Suppressor macrophage treated with lipopolysaccharide for 4 hours (primary cell): ENCODE results near the gene CSNK2B.

Experiments
- DNase-seq: peaks from one replicate; pipeline ENCODE4 v3.0.0-alpha.2; 2020

The CSNK2B gene

GRCh38 chr6:31639043-31639442, 26.8 kb upstream of the CSNK2B start:
- DNase-seq: no peak

DNA sequence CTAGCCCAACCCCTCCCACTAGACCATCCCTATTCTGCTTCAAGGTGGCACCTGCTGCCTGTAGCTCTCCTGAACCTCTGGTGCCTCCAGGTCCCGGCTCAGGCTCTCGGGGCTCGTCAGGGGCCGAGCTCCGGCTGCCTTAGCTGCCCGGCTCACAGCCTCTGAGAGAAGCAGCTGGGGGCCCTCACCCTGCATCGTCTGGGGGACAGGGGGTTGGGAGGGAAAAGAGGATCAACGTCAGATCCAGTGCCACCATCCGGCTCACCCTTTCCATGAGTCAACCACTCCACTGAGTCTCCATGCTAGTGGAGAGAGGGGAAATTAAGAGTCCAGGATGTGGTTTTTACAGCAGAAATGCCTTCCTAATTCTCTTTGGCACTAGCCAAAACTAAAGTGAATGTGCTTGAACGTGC, 26.4 kb upstream of the CSNK2B start:
- DNase-seq: no peak

DNA sequence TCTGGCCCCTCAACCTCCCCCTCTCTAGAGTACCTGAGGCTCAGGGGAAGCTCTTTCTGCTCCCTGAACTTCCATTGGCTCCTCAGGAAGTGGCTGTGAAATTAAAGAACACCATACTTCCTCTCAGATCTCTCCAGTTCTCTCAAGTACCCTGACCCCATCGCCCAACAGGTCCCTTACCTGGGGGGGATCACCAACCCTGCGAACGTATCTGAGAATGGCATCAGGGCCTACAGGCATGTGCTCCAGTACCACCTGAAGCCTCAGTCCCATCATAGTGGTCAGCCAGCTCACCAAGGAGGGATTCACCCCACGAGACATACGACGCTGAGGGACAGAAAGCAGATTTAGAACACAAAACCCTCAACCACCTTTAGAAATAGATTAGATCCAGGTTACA, 25.3 kb upstream of the CSNK2B start:
- DNase-seq: no peak

DNA sequence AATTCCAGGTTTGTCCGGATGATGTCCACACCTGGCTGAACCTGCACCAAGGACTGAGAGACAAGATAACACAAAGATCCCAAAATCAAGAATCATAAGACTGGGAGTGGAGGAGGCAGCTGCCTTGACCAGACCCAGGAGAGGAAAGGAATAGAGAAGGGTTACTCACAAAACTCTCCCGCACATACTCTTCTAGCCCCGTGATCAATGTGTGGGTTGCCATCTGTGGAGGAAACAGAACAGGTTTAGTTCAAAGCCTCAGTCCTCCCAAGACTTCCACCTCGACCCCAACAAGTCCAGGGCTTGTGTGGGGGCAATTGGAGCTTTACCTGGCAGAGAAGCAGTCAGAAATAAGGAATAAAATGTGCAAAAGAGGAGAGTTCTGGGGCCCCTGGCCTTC, 24.5 kb upstream of the CSNK2B start:
- DNase-seq: no peak

GRCh38 chr6:31642798-31643570, 22.9 kb upstream of the CSNK2B start:
- no peak for DNase-seq

DNA sequence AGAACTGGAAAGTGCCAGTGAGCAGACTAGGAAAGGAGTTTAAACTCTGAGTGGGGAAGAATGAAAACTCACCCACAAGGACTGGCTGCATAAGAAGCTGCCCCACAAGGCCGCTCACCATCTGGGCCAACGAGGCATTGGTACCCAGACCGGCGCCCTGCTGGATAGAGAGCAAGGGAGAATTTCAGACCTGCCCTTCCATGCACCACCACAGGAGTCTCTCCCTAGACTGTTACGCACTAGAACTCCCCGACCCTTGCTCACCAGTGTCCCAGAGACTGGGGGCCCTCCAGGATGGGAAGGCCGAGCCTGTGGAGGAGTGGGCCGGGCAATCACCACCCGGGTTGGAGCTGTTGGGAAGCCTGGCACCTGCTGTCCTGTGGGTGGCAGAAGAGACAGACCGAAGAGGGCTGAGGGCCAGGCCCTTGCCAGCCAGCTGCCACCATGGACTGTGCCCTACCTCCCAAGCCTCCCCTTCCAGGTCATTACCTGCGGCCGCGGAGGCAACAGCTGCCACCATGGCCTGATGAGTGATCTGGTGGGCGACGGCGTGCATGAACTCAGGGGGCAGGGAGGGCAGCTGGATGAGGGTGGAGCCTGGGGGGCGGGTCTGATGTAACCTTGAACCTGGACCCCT, 21.9 kb upstream of the CSNK2B start:
- DNase-seq: no peak

DNA sequence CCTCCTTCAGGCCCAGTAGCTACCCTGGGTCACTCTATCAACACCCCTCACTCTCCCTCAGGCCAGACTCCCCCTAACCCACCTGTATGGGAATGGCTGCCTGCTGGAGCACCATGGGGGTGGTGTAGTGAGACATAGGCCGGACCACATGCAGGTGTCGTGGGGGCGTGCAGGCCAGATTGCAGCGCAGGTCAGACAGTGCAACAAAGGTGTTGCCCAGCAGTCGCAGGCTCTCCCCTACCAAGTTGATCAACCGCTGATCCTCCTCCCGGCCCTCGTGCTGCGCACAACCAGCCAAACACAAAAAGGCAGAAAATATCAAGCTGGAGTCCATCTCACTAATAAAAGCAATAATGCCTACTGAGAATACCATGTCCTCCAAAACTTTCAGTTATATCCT, 20.6 kb upstream of the CSNK2B start:
- no peak for DNase-seq

- DNase-seq: peak; percentile 91
Measured at GRCh38 chr6:31651602-31652191, 14.2 kb upstream of the CSNK2B start.

DNA sequence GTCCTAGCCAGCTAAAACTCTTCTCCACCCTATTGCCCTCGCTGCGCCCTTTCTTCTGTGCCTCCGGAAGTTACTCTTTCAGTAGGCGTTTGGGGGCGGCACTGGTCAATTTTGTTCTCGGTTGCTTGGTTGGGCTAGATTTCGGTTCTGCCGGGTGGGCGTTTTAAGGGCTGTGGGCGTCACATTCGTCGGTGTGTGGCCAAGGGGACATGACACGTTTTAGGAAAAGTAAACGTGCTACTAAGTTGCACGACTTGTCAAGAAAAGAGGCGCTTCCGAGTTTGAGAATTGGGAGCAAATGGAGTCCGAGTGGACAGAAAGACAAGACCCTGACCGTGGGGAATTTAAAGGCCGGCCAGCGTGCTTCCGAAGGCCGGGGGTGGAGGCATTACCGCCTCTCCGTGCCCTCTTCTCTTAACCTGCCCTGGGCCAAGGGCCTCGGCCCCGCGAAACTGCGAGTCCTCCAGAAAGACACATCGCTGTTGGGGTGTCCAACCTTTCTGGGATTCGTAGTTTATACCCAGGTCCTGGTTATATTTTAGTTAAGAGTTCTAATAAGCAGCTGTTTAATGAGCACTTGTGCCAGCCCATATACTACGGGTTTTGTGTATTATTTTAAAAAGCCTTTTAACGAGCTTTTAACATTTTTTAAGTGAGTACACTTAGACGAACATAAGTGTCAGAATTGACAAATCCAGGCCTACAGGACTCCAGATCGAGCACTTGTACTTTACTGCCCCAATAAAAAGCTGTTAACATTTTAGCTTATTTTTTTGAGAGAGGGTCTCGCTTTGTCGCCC, 12.8 kb upstream of the CSNK2B start:
- peak; percentile 91 for DNase-seq

GRCh38 chr6:31654574-31655348, 11.1 kb upstream of the CSNK2B start:
- DNase-seq: no peak

DNA sequence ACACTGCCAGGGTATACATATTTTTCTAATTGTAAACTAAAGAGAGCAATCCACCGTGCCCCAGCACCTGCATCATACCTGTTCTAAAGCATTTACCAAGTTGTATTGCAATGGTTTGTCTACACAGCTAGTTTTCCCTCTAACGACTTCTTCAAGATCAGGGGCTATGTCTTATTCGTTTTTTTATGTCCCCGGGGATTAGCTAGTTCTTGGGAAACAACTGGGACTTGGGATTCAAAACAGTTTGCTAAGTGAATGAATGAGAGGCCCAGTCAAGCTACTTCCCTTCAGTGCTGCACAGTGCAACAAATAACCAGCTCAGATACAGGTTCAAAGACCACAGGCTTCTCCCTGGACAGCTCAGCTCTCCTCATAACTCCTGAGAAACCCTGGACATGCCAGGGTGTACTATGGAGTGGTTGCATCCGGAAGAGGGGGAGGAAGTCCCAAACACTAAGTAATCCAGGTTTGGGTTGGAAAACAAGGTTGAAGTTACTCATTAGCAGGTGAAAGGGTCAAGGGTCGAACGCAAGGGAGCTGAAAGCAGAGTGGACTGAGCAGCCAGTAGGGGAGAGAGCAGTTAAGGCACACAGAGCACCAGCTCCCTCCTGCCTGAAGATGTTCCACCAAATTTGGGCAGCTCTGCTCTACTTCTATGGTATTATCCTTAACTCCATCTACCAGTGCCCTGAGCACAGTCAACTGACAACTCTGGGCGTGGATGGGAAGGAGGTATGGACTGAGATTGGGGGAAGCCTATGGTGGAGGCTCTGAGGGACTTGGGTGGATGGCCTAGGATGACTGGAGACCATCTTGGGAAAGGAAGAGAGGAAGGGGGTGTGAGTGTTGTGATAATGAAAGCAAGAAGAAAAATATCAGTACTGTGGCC, 10.3 kb upstream of the CSNK2B start, which contains the start of gene APOM:
APOM (plus strand) TSS at position 546 of the 889 bp plus-strand sequence; CDS start at position 619, 73 bp downstream.
- no peak for DNase-seq

- peak; percentile 28 for DNase-seq
Measured at GRCh38 chr6:31657406-31658157, 8.3 kb upstream of the CSNK2B start.

GRCh38 chr6:31658158-31658688, 7.7 kb upstream of the CSNK2B start:
- DNase-seq: no peak

GRCh38 chr6:31658983-31659648, 6.8 kb upstream of the CSNK2B start:
- no peak for DNase-seq

DNA sequence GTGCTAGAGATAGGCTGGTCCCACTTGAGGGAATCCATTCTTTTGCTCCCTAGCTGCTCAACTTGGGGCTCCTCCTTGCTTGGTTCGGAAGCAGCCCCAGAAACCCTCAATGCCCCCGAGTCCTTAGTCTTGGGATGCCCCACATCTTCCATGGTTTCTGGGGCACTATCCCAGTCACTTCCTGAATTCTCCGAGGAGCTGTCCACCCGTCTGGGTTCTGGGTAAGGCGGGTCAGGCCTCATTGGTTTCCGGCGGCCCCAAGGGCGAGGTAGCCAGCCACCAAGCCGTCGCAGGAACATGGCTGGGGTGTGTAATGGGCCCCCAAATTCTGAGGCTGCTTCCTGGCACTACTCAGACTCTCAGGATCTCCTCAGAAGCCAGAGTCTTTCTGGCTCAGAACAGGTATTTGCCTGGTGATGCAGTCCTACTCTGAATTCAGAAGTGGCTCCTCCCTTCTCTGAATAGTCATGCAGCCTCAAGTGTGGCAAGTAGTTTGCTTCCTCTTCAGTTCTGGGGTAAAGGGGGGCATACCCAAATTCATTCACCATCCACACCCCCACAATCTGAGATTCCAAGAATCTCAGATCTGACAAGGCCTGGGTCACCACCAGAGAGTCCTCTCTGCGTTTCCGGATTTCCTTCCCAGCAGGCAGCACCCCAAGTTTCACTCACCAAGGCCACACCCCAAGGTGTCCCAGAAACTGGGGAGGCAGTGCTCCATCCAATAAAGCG, 6.1 kb upstream of the CSNK2B start:
- peak; percentile 42 for DNase-seq

- peak; percentile 86 for DNase-seq
Measured at GRCh38 chr6:31660381-31661261, 5.3 kb upstream of the CSNK2B start, which contains the start of gene C6orf47. C6orf47 (minus strand) TSS chr6:31660778; CDS start chr6:31659947, 831 bp downstream.

- DNase-seq: no peak
Measured at GRCh38 chr6:31661262-31662123, 4.4 kb upstream of the CSNK2B start.
